Hippocampal formation (tissue), 2 donors: ENCODE results near the gene DHRS1.

Experiments
- DNase-seq, 2 donors: peaks; one replicate each; lab custom pipeline; 2025; lab: John Stamatoyannopoulos, UW

The DHRS1 gene

GRCh38 chr14:24262821-24263733 is 36.5 kb downstream of the DHRS1 start, which contains the start of gene TGM1:
TSS of gene TGM1 (minus strand) at chr14:24263177. CDS start at chr14:24262352, 825 bp downstream.
- DNase-seq = no peak

GRCh38 chr14:24261969-24262327 is 37.6 kb downstream of the DHRS1 start:
- DNase-seq = no peak

GRCh38 chr14:24261256-24261968 is 38.2 kb downstream of the DHRS1 start:
- no peak for DNase-seq

- no peak for DNase-seq
Measured at GRCh38 chr14:24260780-24261157, 38.8 kb downstream of the DHRS1 start.

- DNase-seq = no peak
Measured at GRCh38 chr14:24260026-24260779, 39.4 kb downstream of the DHRS1 start.

- no peak for DNase-seq
Measured at GRCh38 chr14:24259282-24260025, 40.1 kb downstream of the DHRS1 start.

GRCh38 chr14:24258548-24259265 is 40.9 kb downstream of the DHRS1 start:
- DNase-seq = no peak

GRCh38 chr14:24258119-24258518 is 41.5 kb downstream of the DHRS1 start:
- no peak for DNase-seq

- DNase-seq = no peak
Measured at GRCh38 chr14:24256960-24257359, 42.6 kb downstream of the DHRS1 start.

GRCh38 chr14:24255931-24256711 is 43.5 kb downstream of the DHRS1 start:
- DNase-seq = no peak

- DNase-seq = no peak
Measured at GRCh38 chr14:24255438-24255837, 44.1 kb downstream of the DHRS1 start.

- DNase-seq = no peak
Measured at GRCh38 chr14:24254630-24255392, 44.8 kb downstream of the DHRS1 start.

GRCh38 chr14:24253936-24254335 is 45.6 kb downstream of the DHRS1 start:
- no peak for DNase-seq

- no peak for DNase-seq
Measured at GRCh38 chr14:24252289-24253124, 47.1 kb downstream of the DHRS1 start.

- no peak for DNase-seq
Measured at GRCh38 chr14:24251880-24252288, 47.7 kb downstream of the DHRS1 start.

GRCh38 chr14:24250354-24250753 is 49.2 kb downstream of the DHRS1 start:
- DNase-seq = no peak

- no peak for DNase-seq
Measured at GRCh38 chr14:24249230-24250021, 50.2 kb downstream of the DHRS1 start.

GRCh38 chr14:24247422-24247821 is 52.2 kb downstream of the DHRS1 start:
- DNase-seq = no peak
